HFFc6 (cell line): ENCODE measurements around the gene RPL13. TPM values are rescaled to one million over a fixed set of nuclear protein-coding genes. Genes with fewer than 3 reads are reported as not detected.

ENCODE experiments used
- DNase-seq: peaks from one replicate; pipeline ENCODE4 v3.0.0-alpha.2; 2018
- H3K27ac Mint-ChIP-seq: 2 replicates; pipeline ENCODE4 v1.8.0; 2020; ENCODE audit warnings: mild to moderate bottlenecking, mixed read lengths
- H3K27me3 Mint-ChIP-seq: 2 replicates; pipeline ENCODE4 v1.8.0; 2021; ENCODE audit warnings: mild to moderate bottlenecking, moderate library complexity, mixed read lengths; ENCODE audit not compliant: insufficient read depth
- H3K36me3 Mint-ChIP-seq: 2 replicates; pipeline ENCODE4 v1.8.0; 2021; ENCODE audit warnings: low read depth, mixed read lengths
- H3K4me1 Mint-ChIP-seq: 2 replicates; pipeline ENCODE4 v1.8.0; 2020; ENCODE audit warnings: low read depth, mixed read lengths
- H3K4me3 Mint-ChIP-seq: 2 replicates; pipeline ENCODE4 v1.8.0; 2020; ENCODE audit warnings: mild to moderate bottlenecking, moderate library complexity, mixed read lengths
- H3K9me3 Mint-ChIP-seq: 2 replicates; pipeline ENCODE4 v1.8.0; 2020; ENCODE audit warnings: mild to moderate bottlenecking, mixed read lengths
- CTCF ChIP-seq: fragments of 200-600 bp; sonication (generic); IDR thresholded peaks from 2 replicates; pipeline ENCODE4 v1.5.0; 2021; ENCODE audit warnings: antibody characterized with exemption, mild to moderate bottlenecking
- long read RNA-seq: library from polyadenylated mRNA; unstranded; transcript quantifications from one replicate; pipeline ENCODE4 v2.0.0, GENCODE V29; 2019
- total RNA-seq, 6 experiments: library from RNA; stranded (reverse); fragmentation: NEBNext Ultra II Directional; extraction: Animal tissue kit (Norgen Biotek cat#: 25700); gene quantifications; 2 replicates in 1 of 6; 3 replicates in 5 of 6; pipeline ENCODE4 v1.2.3, GENCODE V29; 2021

Gene RPL13
- total RNA-seq = 1,000 to 10,000 TPM; 1,572 to 1,808 (median 1,628) TPM
- long read RNA-seq, full-length matches to known transcripts = 2,093 of 2,266 reads
- long read RNA-seq, partial matches to known transcripts = 144 of 2,266 reads
- long read RNA-seq, other reads (novel, unspliced or antisense) = 29 of 2,266 reads

- Mint-ChIP-seq H3K27ac (peak within 1 kb of the TSS; percentile 98), H3K4me3 (peak within 1 kb of the TSS; percentile 94), H3K4me1 (peaks cover 61% of the 10 kb centered on the region), H3K36me3 (peaks cover 61% of the 10 kb centered on the region), H3K27me3 (peaks cover 20% of the 10 kb centered on the region), H3K9me3 (peaks cover 8% of the 10 kb centered on the region)
- TF ChIP-seq CTCF = no peak
- peak; percentile 96 for DNase-seq
Observed at GRCh38 chr16:89560378-89561141, at the start of gene RPL13. Gene RPL13 (plus strand): TSS chr16:89560682. CDS start chr16:89560960, 278 bp downstream.

GRCh38 chr16:89511374-89511773 is 49.1 kb upstream of the RPL13 start:
- DNase-seq = no peak
- H3K9me3 Mint-ChIP-seq = no peaks in the 10 kb centered on the region
- H3K27ac Mint-ChIP-seq = no peak overlapping the region; the same call in 1 of the 2 replicates
- no peak for TF ChIP-seq CTCF
- peaks cover 8% of the 10 kb centered on the region for H3K36me3 Mint-ChIP-seq
- H3K4me3 Mint-ChIP-seq = no peak overlapping the region
- H3K27me3 Mint-ChIP-seq = no peaks in the 10 kb centered on the region
- peaks cover 6% of the 10 kb centered on the region for H3K4me1 Mint-ChIP-seq

GRCh38 chr16:89512453-89512852 is 48.0 kb upstream of the RPL13 start:
- TF ChIP-seq CTCF = no peak
- Mint-ChIP-seq H3K4me3 (no peak overlapping the region), H3K4me1 (no peaks in the 10 kb centered on the region), H3K27me3 (no peaks in the 10 kb centered on the region), H3K36me3 (peaks cover 19% of the 10 kb centered on the region), H3K27ac (no peak overlapping the region), H3K9me3 (no peaks in the 10 kb centered on the region; the same call in 1 of the 2 replicates)
- DNase-seq = no peak

- Mint-ChIP-seq H3K4me1 (no peaks in the 10 kb centered on the region), H3K36me3 (peaks cover 46% of the 10 kb centered on the region), H3K4me3 (no peak overlapping the region), H3K27me3 (no peaks in the 10 kb centered on the region; the same call in 1 of the 2 replicates), H3K9me3 (no peaks in the 10 kb centered on the region; the same call in 1 of the 2 replicates), H3K27ac (no peak overlapping the region)
- DNase-seq = no peak
- no peak for TF ChIP-seq CTCF
Observed at GRCh38 chr16:89517128-89517527, 43.4 kb upstream of the RPL13 start.

GRCh38 chr16:89519881-89520280 is 40.6 kb upstream of the RPL13 start:
- Mint-ChIP-seq H3K4me3 (no peak overlapping the region), H3K27ac (no peak overlapping the region; the same call in 1 of the 2 replicates), H3K4me1 (no peaks in the 10 kb centered on the region), H3K9me3 (no peaks in the 10 kb centered on the region; the same call in 1 of the 2 replicates), H3K27me3 (no peaks in the 10 kb centered on the region; the same call in 1 of the 2 replicates), H3K36me3 (peaks cover 43% of the 10 kb centered on the region)
- no peak for DNase-seq
- no peak for TF ChIP-seq CTCF
